GM18873 (cell line): ENCODE data around the gene POLR3K.
"Not testable (repeated sequence)": the region's sequence is repeated elsewhere in the genome, so short reads cannot be mapped to it uniquely, and the experiment has no call there.

Experiments used
- ATAC-seq: cut with Tn5 transposase; IDR thresholded peaks from one replicate; pipeline ENCODE4 v1.9.1; 2021; ENCODE audit warnings: mild to moderate bottlenecking, moderate library complexity, moderate number of reproducible peaks; ENCODE audit not compliant: unreplicated experiment, low FRiP score

Gene POLR3K

DNA sequence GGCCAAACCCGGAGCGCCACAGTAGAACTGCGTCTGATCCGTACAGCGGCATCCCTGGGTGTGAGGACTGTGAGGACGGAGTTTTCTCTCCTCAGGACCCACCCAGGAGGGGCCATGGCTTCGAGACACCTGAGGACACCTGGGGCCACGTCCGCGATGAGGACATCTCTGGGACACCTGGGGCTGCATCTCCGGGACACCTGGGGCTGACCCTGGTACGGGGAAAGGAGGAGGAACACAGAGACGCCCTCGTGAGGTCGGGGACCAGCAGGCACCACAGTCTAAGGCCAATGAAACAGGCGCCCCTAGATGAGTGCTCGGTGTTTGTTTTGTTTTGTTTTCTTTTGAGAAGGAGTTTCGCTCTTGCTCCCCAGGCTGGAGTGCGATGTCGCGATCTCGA is 29.3 kb downstream of the POLR3K start:
- ATAC-seq: not testable (repeated sequence)

DNA sequence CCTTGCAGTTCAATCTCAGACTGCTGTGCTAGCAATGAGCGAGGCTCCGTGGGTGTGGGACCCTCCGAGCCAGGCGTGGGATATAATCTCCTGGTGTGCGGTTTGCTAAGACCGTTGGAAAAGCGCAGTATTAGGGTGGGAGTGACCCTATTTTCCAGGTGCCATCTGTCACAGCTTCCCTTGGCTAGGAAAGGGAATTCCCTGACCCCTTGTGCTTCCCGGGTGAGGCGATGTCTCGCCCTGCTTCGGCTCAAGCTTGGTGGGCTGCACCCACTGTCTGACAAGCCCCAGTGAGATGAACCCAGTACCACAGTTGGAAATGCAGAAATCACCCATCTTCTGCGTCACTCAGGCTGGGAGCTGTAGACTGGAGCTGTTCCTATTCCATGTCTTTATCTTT is 32.5 kb downstream of the POLR3K start:
- not testable (repeated sequence) for ATAC-seq

DNA sequence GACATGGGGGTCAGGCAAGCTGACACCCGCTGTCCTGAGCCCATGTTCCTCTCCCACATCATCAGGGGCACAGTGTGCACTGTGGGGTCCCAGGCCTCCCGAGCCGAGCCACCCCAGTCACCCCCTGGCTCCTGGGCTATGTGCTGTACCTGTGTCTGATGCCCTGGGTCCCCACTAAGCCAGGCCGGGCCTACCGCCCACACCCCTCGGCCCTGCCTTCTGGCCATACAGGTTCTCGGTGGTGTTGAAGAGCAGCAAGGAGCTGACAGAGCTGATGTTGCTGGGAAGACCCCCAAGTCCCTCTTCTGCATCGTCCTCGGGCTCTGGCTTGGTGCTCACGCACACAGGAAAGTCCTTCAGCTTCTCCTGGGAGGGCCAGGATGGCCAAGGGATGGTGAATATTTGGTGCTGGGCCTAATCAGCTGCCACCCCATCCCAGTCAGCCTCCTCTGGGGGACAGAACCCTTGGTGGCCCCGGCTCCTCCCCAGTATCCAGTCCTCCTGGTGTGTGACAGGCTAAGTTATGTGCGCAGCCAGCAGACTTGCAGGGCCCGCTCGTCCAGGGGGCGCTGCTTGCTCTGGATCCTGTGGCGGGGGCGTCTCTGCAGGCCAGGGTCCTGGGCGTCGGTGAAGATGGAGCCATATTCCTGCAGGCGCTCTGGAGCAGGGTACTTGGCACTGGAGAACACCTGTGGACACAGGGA is 36.2 kb downstream of the POLR3K start:
- not testable (repeated sequence) for ATAC-seq

DNA sequence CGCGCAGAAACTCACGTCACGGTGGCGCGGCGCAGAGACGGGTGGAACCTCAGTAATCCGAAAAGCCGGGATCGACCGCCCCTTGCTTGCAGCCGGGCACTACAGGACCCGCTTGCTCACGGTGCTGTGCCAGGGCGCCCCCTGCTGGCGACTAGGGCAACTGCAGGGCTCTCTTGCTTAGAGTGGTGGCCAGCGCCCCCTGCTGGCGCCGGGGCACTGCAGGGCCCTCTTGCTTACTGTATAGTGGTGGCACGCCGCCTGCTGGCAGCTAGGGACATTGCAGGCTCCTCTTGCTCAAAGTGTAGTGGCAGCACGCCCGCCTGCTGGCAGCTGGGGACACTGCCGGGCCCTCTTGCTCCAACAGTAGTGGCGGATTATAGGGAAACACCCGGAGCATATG is 42.6 kb downstream of the POLR3K start:
- not testable (repeated sequence) for ATAC-seq

DNA sequence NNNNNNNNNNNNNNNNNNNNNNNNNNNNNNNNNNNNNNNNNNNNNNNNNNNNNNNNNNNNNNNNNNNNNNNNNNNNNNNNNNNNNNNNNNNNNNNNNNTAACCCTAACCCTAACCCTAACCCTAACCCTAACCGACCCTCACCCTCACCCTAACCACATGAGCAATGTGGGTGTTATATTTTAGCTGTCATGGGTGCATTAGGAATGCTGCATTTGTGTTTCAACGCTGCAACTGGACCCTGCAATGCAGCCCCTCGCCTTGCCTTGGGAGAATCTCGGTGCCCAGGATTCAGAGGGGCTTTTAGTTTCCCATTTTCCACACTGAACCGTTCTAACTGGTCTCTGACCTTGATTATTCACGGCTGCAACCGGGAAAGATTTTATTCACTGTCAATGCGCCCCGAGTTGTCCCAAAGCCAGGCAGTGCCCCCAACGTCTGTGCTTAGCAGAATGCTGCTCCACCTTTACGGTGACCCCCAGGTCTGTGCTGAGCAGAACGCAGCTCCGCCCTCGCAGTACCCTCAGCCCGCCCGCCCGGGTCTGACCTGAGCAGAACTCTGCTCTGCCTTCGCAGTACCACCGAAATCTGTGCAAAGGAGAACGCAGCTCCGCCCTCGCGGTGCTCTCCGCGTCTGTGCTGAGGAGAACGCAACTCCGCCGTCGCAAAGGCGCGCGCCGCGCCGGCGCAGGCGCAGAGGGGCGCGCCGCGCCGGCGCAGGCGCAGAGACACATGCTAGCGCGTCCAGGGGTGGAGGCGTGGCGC is 43.3 kb downstream of the POLR3K start:
- no peak for ATAC-seq
